Erythroblast (primary cell): ENCODE measurements around the gene FTL.

ENCODE experiments used
- GATA1 ChIP-seq: IDR thresholded peaks from 2 replicates; pipeline ENCODE4 v1.6.1; 2011; ENCODE audit warnings: low read depth, mild to moderate bottlenecking, control low read depth, low read length, moderate library complexity
- POLR2A ChIP-seq: IDR thresholded peaks from 2 replicates; pipeline ENCODE4 v1.6.1; 2011; ENCODE audit warnings: mild to moderate bottlenecking, low read length

GRCh38 chr19:48962849-48963165 is 2.3 kb upstream of the FTL start:
- TF ChIP-seq POLR2A = no peak
- no peak for TF ChIP-seq GATA1
